ENCODE data around the gene CYTH2.
"Not testable (repeated sequence)": the region's sequence is repeated elsewhere in the genome, so short reads cannot be mapped to it uniquely, and the experiment has no call there.

CYTH2 gene

GRCh38 chr19:48484247-48484893 is 15.2 kb downstream of the CYTH2 start:
- Histone ChIP-seq H3K27me3 (ENCODE audit: insufficient read depth, low read length, poor library complexity, severe bottlenecking) (no peaks in the 10 kb centered on the region), H4K20me1 (ENCODE audit: insufficient read depth, low read length, poor library complexity, severe bottlenecking) (no peaks in the 10 kb centered on the region), H3K36me3 (ENCODE audit: insufficient read depth, low read length) (no peaks in the 10 kb centered on the region), H3K79me2 (ENCODE audit: insufficient read depth, low read length) (no peaks in the 10 kb centered on the region), H3K9ac (ENCODE audit: low read depth, low read length, poor library complexity, severe bottlenecking) (no peak overlapping the region), H3K4me2 (ENCODE audit: low read depth, low read length, poor library complexity, severe bottlenecking) (no peak overlapping the region), H3K9me3 (ENCODE audit: insufficient read depth, low read depth, low read length) (no peaks in the 10 kb centered on the region), H3K4me1 (ENCODE audit: insufficient read depth, low read length, poor library complexity, severe bottlenecking) (no peaks in the 10 kb centered on the region), H3K4me3 (ENCODE audit: low read length, poor library complexity, severe bottlenecking) (no peak overlapping the region), H3F3A (ENCODE audit: low read depth) (no peaks in the 10 kb centered on the region; the same call in 1 of the 2 replicates), H2AFZ (ENCODE audit: low read length) (no peak overlapping the region), H3K9me2 (replicated peaks; ENCODE audit: low read depth, low read length) (no peaks in the 10 kb centered on the region)
- no peak for TF ChIP-seq CTCF (conservative IDR thresholded peaks at IDR 0.05; ENCODE audit: low read length)
- TF ChIP-seq EZH2phosphoT487 (IDR thresholded peaks at IDR 0.05; ENCODE audit: borderline replicate concordance): no peak

GRCh38 chr19:48484931-48485612 is 15.9 kb downstream of the CYTH2 start:
- TF ChIP-seq EZH2phosphoT487 (IDR thresholded peaks at IDR 0.05; ENCODE audit: borderline replicate concordance) (no peak), CTCF (conservative IDR thresholded peaks at IDR 0.05; ENCODE audit: low read length) (no peak)
- H3K4me1 ChIP-seq (ENCODE audit: insufficient read depth, low read length, poor library complexity, severe bottlenecking): no peaks in the 10 kb centered on the region

GRCh38 chr19:48486706-48487105 is 17.5 kb downstream of the CYTH2 start:
- not testable (repeated sequence) for H2AFZ ChIP-seq (ENCODE audit: low read length); H3K4me2 ChIP-seq (ENCODE audit: low read depth, low read length, poor library complexity, severe bottlenecking); H3K4me1 ChIP-seq (ENCODE audit: insufficient read depth, low read length, poor library complexity, severe bottlenecking); H4K20me1 ChIP-seq (ENCODE audit: insufficient read depth, low read length, poor library complexity, severe bottlenecking); H3K9ac ChIP-seq (ENCODE audit: low read depth, low read length, poor library complexity, severe bottlenecking); H3K9me2 ChIP-seq (replicated peaks; ENCODE audit: low read depth, low read length); H3K4me3 ChIP-seq (ENCODE audit: low read length, poor library complexity, severe bottlenecking); H3K27me3 ChIP-seq (ENCODE audit: insufficient read depth, low read length, poor library complexity, severe bottlenecking); H3K36me3 ChIP-seq (ENCODE audit: insufficient read depth, low read length); H3F3A ChIP-seq (ENCODE audit: low read depth); H3K9me3 ChIP-seq (ENCODE audit: insufficient read depth, low read depth, low read length); H3K79me2 ChIP-seq (ENCODE audit: insufficient read depth, low read length)

More at GRCh38 chr19:48484931-48485612, 15.9 kb downstream of the CYTH2 start:
- Histone ChIP-seq H3K9ac (ENCODE audit: low read depth, low read length, poor library complexity, severe bottlenecking) (no peak overlapping the region), H3K4me2 (ENCODE audit: low read depth, low read length, poor library complexity, severe bottlenecking) (no peak overlapping the region), H4K20me1 (ENCODE audit: insufficient read depth, low read length, poor library complexity, severe bottlenecking) (no peaks in the 10 kb centered on the region), H3F3A (ENCODE audit: low read depth) (no peaks in the 10 kb centered on the region; the same call in 1 of the 2 replicates), H3K9me2 (replicated peaks; ENCODE audit: low read depth, low read length) (no peaks in the 10 kb centered on the region), H3K4me3 (ENCODE audit: low read length, poor library complexity, severe bottlenecking) (no peak overlapping the region), H3K9me3 (ENCODE audit: insufficient read depth, low read depth, low read length) (no peaks in the 10 kb centered on the region), H2AFZ (ENCODE audit: low read length) (no peak overlapping the region), H3K36me3 (ENCODE audit: insufficient read depth, low read length) (no peaks in the 10 kb centered on the region), H3K27me3 (ENCODE audit: insufficient read depth, low read length, poor library complexity, severe bottlenecking) (no peaks in the 10 kb centered on the region), H3K79me2 (ENCODE audit: insufficient read depth, low read length) (no peaks in the 10 kb centered on the region)

All from Loucy (cell line).